Mesothelial cell of epicardium (in vitro differentiated cells): ENCODE results near the gene DUSP14. TPM values are rescaled to one million over a fixed set of nuclear protein-coding genes. Genes with fewer than 3 reads are reported as not detected.

Experiments used
- DNase-seq, 2 experiments: peaks; one replicate each; pipeline ENCODE4 v3.0.0; 2021; ENCODE audit warnings: low spot score in 2 of 2; ENCODE audit not compliant: unreplicated experiment in 2 of 2
- H3K27ac Mint-ChIP-seq: 2 replicates; pipeline ENCODE4 v1.8.0; 2021; ENCODE audit warnings: mixed read lengths
- H3K27me3 Mint-ChIP-seq: 2 replicates; pipeline ENCODE4 v1.8.0; 2021; ENCODE audit warnings: low read depth, mixed read lengths
- H3K36me3 Mint-ChIP-seq: 2 replicates; pipeline ENCODE4 v1.8.0; 2021; ENCODE audit warnings: mixed read lengths
- H3K4me1 Mint-ChIP-seq: 2 replicates; pipeline ENCODE4 v1.8.0; 2021; ENCODE audit warnings: mixed read lengths
- H3K4me3 Mint-ChIP-seq: 2 replicates; pipeline ENCODE4 v1.8.0; 2021; ENCODE audit warnings: mild to moderate bottlenecking, moderate library complexity, mixed read lengths
- H3K9me3 Mint-ChIP-seq: 2 replicates; pipeline ENCODE4 v1.8.0; 2021; ENCODE audit warnings: mixed read lengths
- CTCF ChIP-seq: fragments of 200-600 bp; sonication (generic); IDR thresholded peaks from one replicate; pipeline ENCODE4 v1.5.0; 2021; ENCODE audit warnings: antibody characterized with exemption; ENCODE audit not compliant: unreplicated experiment
- total RNA-seq: library from RNA; stranded (reverse); gene quantifications from 3 replicates; pipeline ENCODE4 v1.2.1, GENCODE V29; 2021

DUSP14 gene
- total RNA-seq, 1 donor from 2014 or later = 13.4 TPM

- Mint-ChIP-seq H3K4me3 (no peak overlapping the region), H3K4me1 (peaks cover 13% of the 10 kb centered on the region), H3K9me3 (no peaks in the 10 kb centered on the region), H3K27me3 (no peaks in the 10 kb centered on the region), H3K36me3 (peaks cover 14% of the 10 kb centered on the region), H3K27ac (no peak overlapping the region)
- no peak for DNase-seq
- TF ChIP-seq CTCF = no peak
Observed at GRCh38 chr17:37513711-37514110, 24.0 kb downstream of the DUSP14 start.

GRCh38 chr17:37516127-37516571 is 26.5 kb downstream of the DUSP14 start:
- peaks cover 21% of the 10 kb centered on the region for H3K4me1 Mint-ChIP-seq
- peaks cover 17% of the 10 kb centered on the region for H3K36me3 Mint-ChIP-seq
- DNase-seq = no peak
- no peak for TF ChIP-seq CTCF
- H3K27me3 Mint-ChIP-seq = no peaks in the 10 kb centered on the region
- H3K9me3 Mint-ChIP-seq = no peaks in the 10 kb centered on the region
- no peak overlapping the region for H3K4me3 Mint-ChIP-seq
- H3K27ac Mint-ChIP-seq = peak overlapping the region; percentile 54

DNA sequence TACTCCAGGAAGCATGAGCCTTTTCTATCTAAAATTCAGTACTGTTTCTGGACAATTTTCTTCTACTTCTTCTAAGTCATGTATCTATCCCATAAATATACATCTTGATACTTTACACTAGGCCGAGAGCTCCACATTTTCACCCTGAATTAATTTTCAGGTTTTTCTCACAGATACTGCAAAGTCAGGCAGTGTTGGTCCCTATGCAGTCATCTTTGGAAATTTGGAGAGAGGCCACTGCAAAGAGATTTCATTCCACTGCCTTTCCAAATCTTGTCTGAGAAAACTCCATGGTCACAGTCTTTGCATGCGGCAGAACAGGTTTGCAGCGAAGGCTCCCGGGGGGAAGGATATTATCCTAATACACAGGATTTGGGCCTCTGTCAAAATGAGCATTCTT is 28.2 kb downstream of the DUSP14 start:
- no peak for TF ChIP-seq CTCF
- Mint-ChIP-seq H3K4me3 (no peak overlapping the region), H3K27me3 (no peaks in the 10 kb centered on the region), H3K4me1 (peaks cover 21% of the 10 kb centered on the region), H3K36me3 (peaks cover 24% of the 10 kb centered on the region), H3K27ac (no peak overlapping the region), H3K9me3 (no peaks in the 10 kb centered on the region)
- no peak for DNase-seq

GRCh38 chr17:37518826-37519225 is 29.1 kb downstream of the DUSP14 start:
- no peak for DNase-seq
- H3K4me1 Mint-ChIP-seq = peaks cover 21% of the 10 kb centered on the region
- no peaks in the 10 kb centered on the region for H3K9me3 Mint-ChIP-seq
- no peak for TF ChIP-seq CTCF
- H3K27me3 Mint-ChIP-seq = no peaks in the 10 kb centered on the region
- peak overlapping the region; percentile 84 for H3K27ac Mint-ChIP-seq
- H3K4me3 Mint-ChIP-seq = no peak overlapping the region
- H3K36me3 Mint-ChIP-seq = peaks cover 27% of the 10 kb centered on the region

DNA sequence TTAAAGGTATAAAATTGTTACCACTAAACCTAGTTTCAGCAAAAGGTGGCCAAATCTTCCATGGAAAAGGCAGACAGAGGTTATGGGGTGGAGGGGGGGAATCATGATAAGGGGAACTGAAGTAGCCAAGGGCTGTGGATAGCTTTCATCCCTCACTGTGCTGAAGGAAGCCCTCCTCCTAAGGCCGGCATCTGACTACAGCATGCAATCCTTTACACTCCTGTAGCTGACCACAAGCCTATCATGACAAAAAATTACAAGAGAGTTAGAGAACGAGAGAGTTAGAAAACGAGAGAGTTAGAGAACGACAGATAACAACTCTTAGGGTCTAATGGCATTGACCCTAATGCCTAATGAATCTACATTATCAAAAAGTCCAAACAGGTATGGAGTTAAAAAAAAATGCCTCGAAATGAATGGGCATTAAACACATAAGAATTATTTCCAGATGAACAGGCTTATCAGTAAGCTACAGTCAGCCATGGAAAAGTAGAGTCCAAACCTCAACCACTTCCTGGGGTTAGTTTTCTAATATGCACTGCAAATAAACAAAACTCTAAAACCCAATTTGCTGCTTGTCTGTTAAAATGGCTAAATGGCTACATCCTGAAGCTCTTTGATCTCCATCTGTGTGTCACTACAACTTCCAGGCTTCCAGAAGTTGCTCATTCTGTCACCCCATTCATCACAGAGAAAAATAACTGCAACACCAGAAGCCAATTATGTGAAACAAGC is 29.7 kb downstream of the DUSP14 start:
- no peak for TF ChIP-seq CTCF
- H3K4me3 Mint-ChIP-seq = no peak overlapping the region
- peaks cover 21% of the 10 kb centered on the region for H3K4me1 Mint-ChIP-seq
- DNase-seq = no peak
- H3K27ac Mint-ChIP-seq = peak overlapping the region; percentile 84
- no peaks in the 10 kb centered on the region for H3K9me3 Mint-ChIP-seq
- peaks cover 27% of the 10 kb centered on the region for H3K36me3 Mint-ChIP-seq
- no peaks in the 10 kb centered on the region for H3K27me3 Mint-ChIP-seq
